ENCODE data around the gene TNFRSF12A. TPM values are rescaled to one million over a fixed set of nuclear protein-coding genes. Genes with fewer than 3 reads are reported as not detected.

TNFRSF12A gene
- total and polyA plus RNA-seq, 2 donors: 16.2 to 20.1 TPM

Small RNA genes within 50 kb of the gene (small RNA-seq; reads per million reads assigned to genes)
- not detected for gene LINC00514

Other genes with a start within 250 kb of the TNFRSF12A start
- gene ELOB, start 243.1 kb upstream of the TNFRSF12A start, total RNA-seq: 62.9 TPM
- 399 TPM for gene ELOB, start 243.1 kb upstream of the TNFRSF12A start, polyA plus RNA-seq
- gene PRSS33, start 232.8 kb upstream of the TNFRSF12A start, total RNA-seq: not detected
- gene PRSS33, start 232.8 kb upstream of the TNFRSF12A start, polyA plus RNA-seq: not detected
- gene PRSS41, start 221.9 kb upstream of the TNFRSF12A start, total RNA-seq: not detected
- not detected for gene PRSS41, start 221.9 kb upstream of the TNFRSF12A start, polyA plus RNA-seq
- gene PRSS21, start 203.1 kb upstream of the TNFRSF12A start, total RNA-seq: not detected
- 0.11 TPM for gene PRSS21, start 203.1 kb upstream of the TNFRSF12A start, polyA plus RNA-seq
- gene ZG16B, start 190.1 kb upstream of the TNFRSF12A start, total RNA-seq: 2.4 TPM
- gene ZG16B, start 190.1 kb upstream of the TNFRSF12A start, polyA plus RNA-seq: 5.1 TPM
- 3.0 TPM for gene PRSS22, start 162.2 kb upstream of the TNFRSF12A start, total RNA-seq
- 5.6 TPM for gene PRSS22, start 162.2 kb upstream of the TNFRSF12A start, polyA plus RNA-seq
- gene FLYWCH2, start 137.2 kb upstream of the TNFRSF12A start, total RNA-seq: 15.6 TPM
- 49.9 TPM for gene FLYWCH2, start 137.2 kb upstream of the TNFRSF12A start, polyA plus RNA-seq
- 11.4 TPM for gene FLYWCH1, start 108.4 kb upstream of the TNFRSF12A start, total RNA-seq
- 38.0 TPM for gene FLYWCH1, start 108.4 kb upstream of the TNFRSF12A start, polyA plus RNA-seq
- 0.11 TPM for gene KREMEN2, start 56.1 kb upstream of the TNFRSF12A start, total RNA-seq
- gene KREMEN2, start 56.1 kb upstream of the TNFRSF12A start, polyA plus RNA-seq: not detected
- gene PAQR4, start 51.0 kb upstream of the TNFRSF12A start, total RNA-seq: 4.5 TPM
- 5.1 TPM for gene PAQR4, start 51.0 kb upstream of the TNFRSF12A start, polyA plus RNA-seq
- 2.5 TPM for gene PKMYT1, start 39.9 kb upstream of the TNFRSF12A start, total RNA-seq
- gene PKMYT1, start 39.9 kb upstream of the TNFRSF12A start, polyA plus RNA-seq: 1.1 TPM
- gene CLDN9, start 7.4 kb upstream of the TNFRSF12A start, total RNA-seq: not detected
- 0.04 TPM for gene CLDN9, start 7.4 kb upstream of the TNFRSF12A start, polyA plus RNA-seq
- gene CLDN6, start 2.2 kb upstream of the TNFRSF12A start, total RNA-seq: not detected
- gene CLDN6, start 2.2 kb upstream of the TNFRSF12A start, polyA plus RNA-seq: not detected
- 29.1 TPM for gene HCFC1R1, start 3.6 kb downstream of the TNFRSF12A start, total RNA-seq
- 91.8 TPM for gene HCFC1R1, start 3.6 kb downstream of the TNFRSF12A start, polyA plus RNA-seq
- gene THOC6, start 3.7 kb downstream of the TNFRSF12A start, total RNA-seq: 9.8 TPM
- gene THOC6, start 3.7 kb downstream of the TNFRSF12A start, polyA plus RNA-seq: 22.8 TPM
- gene BICDL2, start 16.6 kb downstream of the TNFRSF12A start, total RNA-seq: 7.2 TPM
- 8.3 TPM for gene BICDL2, start 16.6 kb downstream of the TNFRSF12A start, polyA plus RNA-seq
- 0.32 TPM for gene MMP25, start 26.2 kb downstream of the TNFRSF12A start, total RNA-seq
- 0.82 TPM for gene MMP25, start 26.2 kb downstream of the TNFRSF12A start, polyA plus RNA-seq
- 18.1 TPM for gene IL32, start 45.3 kb downstream of the TNFRSF12A start, total RNA-seq
- gene IL32, start 45.3 kb downstream of the TNFRSF12A start, polyA plus RNA-seq: 28.0 TPM
- gene ZSCAN10, start 78.9 kb downstream of the TNFRSF12A start, total RNA-seq: not detected
- not detected for gene ZSCAN10, start 78.9 kb downstream of the TNFRSF12A start, polyA plus RNA-seq
- gene ZNF205, start 92.2 kb downstream of the TNFRSF12A start, total RNA-seq: 8.9 TPM
- gene ZNF205, start 92.2 kb downstream of the TNFRSF12A start, polyA plus RNA-seq: 16.4 TPM
- gene ZNF213, start 114.7 kb downstream of the TNFRSF12A start, total RNA-seq: 4.0 TPM
- gene ZNF213, start 114.7 kb downstream of the TNFRSF12A start, polyA plus RNA-seq: 16.0 TPM
- gene OR1F1, start 167.8 kb downstream of the TNFRSF12A start, total RNA-seq: not detected
- not detected for gene OR1F1, start 167.8 kb downstream of the TNFRSF12A start, polyA plus RNA-seq
- gene ZNF200, start 214.8 kb downstream of the TNFRSF12A start, total RNA-seq: 15.2 TPM
- 5.2 TPM for gene ZNF200, start 214.8 kb downstream of the TNFRSF12A start, polyA plus RNA-seq
- gene MEFV, start 236.3 kb downstream of the TNFRSF12A start, total RNA-seq: 0.58 TPM
- 0.80 TPM for gene MEFV, start 236.3 kb downstream of the TNFRSF12A start, polyA plus RNA-seq

All from urinary bladder (tissue), 2 donors.